ENCODE measurements around the gene FAF2.
A peak's percentile ranks its signal among the peaks of the same experiment; 100 is the strongest.
"Not testable (repeated sequence)": the region's sequence is repeated elsewhere in the genome, so short reads cannot be mapped to it uniquely, and the experiment has no call there.

The FAF2 gene

DNA sequence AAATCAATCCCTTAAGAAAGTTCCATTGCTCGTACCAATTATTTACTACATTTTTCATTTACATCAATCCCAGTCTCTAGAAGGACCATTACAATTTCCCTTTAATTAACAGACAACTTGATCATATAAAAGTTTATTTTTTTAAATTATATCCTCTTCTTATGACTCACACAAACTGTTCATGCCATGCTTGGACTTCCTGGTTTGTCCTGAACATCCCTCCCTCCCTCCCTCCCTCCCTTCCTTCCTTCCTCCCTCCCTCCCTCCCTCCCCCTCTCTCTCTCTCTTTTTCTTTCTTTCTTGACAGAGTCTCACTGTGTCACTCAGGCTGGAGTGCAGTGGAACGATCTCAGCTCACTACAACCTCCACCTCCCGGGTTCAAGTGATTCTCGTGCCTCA is 20.2 kb upstream of the FAF2 start:
- Mint-ChIP-seq H3K27ac (no peak overlapping the region), H3K4me1 (ENCODE audit: low read depth) (peaks cover 5% of the 10 kb centered on the region), H3K27me3 (no peaks in the 10 kb centered on the region), H3K4me3 (no peak overlapping the region), H3K36me3 (ENCODE audit: low read depth) (no peaks in the 10 kb centered on the region), H3K9me3 (peaks cover 5% of the 10 kb centered on the region)
- intact Hi-C loops (cut with micrococcal nuclease) = no loop called here

- H3K27ac Mint-ChIP-seq = no peak overlapping the region
- intact Hi-C loops (cut with micrococcal nuclease) = no loop called here
- no peaks in the 10 kb centered on the region for H3K27me3 Mint-ChIP-seq
Observed at GRCh38 chr5:176429972-176430371, 18.2 kb upstream of the FAF2 start.

GRCh38 chr5:176432707-176433106 is 15.5 kb upstream of the FAF2 start:
- intact Hi-C loops (cut with micrococcal nuclease) = no loop called here
- H3K4me3 Mint-ChIP-seq = no peak overlapping the region
- no peak overlapping the region for H3K27ac Mint-ChIP-seq
- no peaks in the 10 kb centered on the region for H3K27me3 Mint-ChIP-seq
- peaks cover 14% of the 10 kb centered on the region for H3K4me1 Mint-ChIP-seq (ENCODE audit: low read depth)
- no peaks in the 10 kb centered on the region for H3K36me3 Mint-ChIP-seq (ENCODE audit: low read depth)
- no peaks in the 10 kb centered on the region for H3K9me3 Mint-ChIP-seq

More at GRCh38 chr5:176429972-176430371, 18.2 kb upstream of the FAF2 start:
- no peaks in the 10 kb centered on the region for H3K36me3 Mint-ChIP-seq (ENCODE audit: low read depth)
- H3K4me3 Mint-ChIP-seq = no peak overlapping the region
- H3K9me3 Mint-ChIP-seq = peaks cover 5% of the 10 kb centered on the region
- H3K4me1 Mint-ChIP-seq (ENCODE audit: low read depth) = peaks cover 5% of the 10 kb centered on the region

GRCh38 chr5:176436656-176437055 is 11.5 kb upstream of the FAF2 start:
- H3K27ac Mint-ChIP-seq = no peak overlapping the region
- intact Hi-C loops (cut with micrococcal nuclease) = no loop called here

DNA sequence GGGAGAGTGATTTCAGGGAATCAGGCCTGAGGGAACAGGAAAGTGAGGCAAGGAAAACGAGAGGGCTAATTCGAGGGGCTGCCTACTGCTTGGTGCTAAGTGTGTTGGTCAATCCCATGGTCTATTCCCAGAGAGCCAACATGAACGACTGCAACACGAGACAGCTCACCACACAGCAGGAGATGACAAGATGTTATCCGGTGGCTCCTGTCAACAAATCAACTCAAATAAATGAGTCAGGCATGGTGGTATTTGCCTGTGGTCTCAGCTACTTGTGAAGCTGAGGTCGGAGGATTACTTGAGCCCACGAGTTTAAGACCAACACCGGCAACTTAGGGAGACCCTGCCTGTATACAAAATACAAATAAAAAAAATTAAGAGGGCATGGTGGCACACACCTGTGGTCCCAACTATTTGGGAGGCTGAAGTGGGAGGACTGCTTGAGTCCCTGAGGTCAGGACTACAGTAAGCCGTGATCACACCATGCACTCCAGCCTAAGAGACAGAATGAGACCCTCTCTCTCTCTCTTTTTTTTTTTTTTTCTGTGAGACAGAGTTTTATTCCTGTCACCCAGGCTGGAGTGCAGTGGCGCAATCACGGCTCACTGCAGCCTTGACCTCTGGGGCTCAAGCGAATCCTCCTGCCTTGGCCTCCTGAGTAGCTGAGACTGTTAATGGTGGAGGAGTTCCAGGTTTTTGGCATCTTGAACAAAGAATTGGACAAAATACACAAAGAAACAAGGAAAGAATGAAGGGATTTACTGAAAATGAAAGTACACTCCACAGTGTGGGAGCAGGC is 9.0 kb upstream of the FAF2 start:
- Mint-ChIP-seq H3K4me1 (ENCODE audit: low read depth) (peaks cover 9% of the 10 kb centered on the region), H3K27me3 (no peaks in the 10 kb centered on the region), H3K4me3 (no peak overlapping the region), H3K9me3 (no peaks in the 10 kb centered on the region), H3K36me3 (ENCODE audit: low read depth) (no peaks in the 10 kb centered on the region), H3K27ac (no peak overlapping the region)
- intact Hi-C loops (cut with micrococcal nuclease) = no loop called here

More at GRCh38 chr5:176436656-176437055, 11.5 kb upstream of the FAF2 start:
- Mint-ChIP-seq H3K27me3 (no peaks in the 10 kb centered on the region), H3K4me3 (peak overlapping the region; percentile 20), H3K4me1 (ENCODE audit: low read depth) (peaks cover 9% of the 10 kb centered on the region), H3K9me3 (no peaks in the 10 kb centered on the region), H3K36me3 (ENCODE audit: low read depth) (no peaks in the 10 kb centered on the region)

GRCh38 chr5:176440927-176441706 is 7.1 kb upstream of the FAF2 start:
- Mint-ChIP-seq H3K4me3 (no peak overlapping the region), H3K36me3 (ENCODE audit: low read depth) (no peaks in the 10 kb centered on the region), H3K9me3 (no peaks in the 10 kb centered on the region), H3K4me1 (ENCODE audit: low read depth) (peaks cover 13% of the 10 kb centered on the region), H3K27me3 (no peaks in the 10 kb centered on the region), H3K27ac (no peak overlapping the region)
- intact Hi-C loops (cut with micrococcal nuclease) = no loop called here

GRCh38 chr5:176441921-176442323 is 6.3 kb upstream of the FAF2 start:
- H3K9me3 Mint-ChIP-seq = no peaks in the 10 kb centered on the region
- no peak overlapping the region for H3K27ac Mint-ChIP-seq
- intact Hi-C loops (cut with micrococcal nuclease) = no loop called here

GRCh38 chr5:176442911-176443310 is 5.3 kb upstream of the FAF2 start:
- Mint-ChIP-seq H3K4me1 (ENCODE audit: low read depth) (peaks cover 16% of the 10 kb centered on the region), H3K36me3 (ENCODE audit: low read depth) (peaks cover 11% of the 10 kb centered on the region)
- H3K27me3 Mint-ChIP-seq; H3K27ac Mint-ChIP-seq; H3K9me3 Mint-ChIP-seq; H3K4me3 Mint-ChIP-seq; intact Hi-C loops (cut with micrococcal nuclease): not testable (repeated sequence)

More at GRCh38 chr5:176441921-176442323, 6.3 kb upstream of the FAF2 start:
- no peak overlapping the region for H3K4me3 Mint-ChIP-seq
- peaks cover 1% of the 10 kb centered on the region for H3K36me3 Mint-ChIP-seq (ENCODE audit: low read depth)
- H3K4me1 Mint-ChIP-seq (ENCODE audit: low read depth) = peaks cover 15% of the 10 kb centered on the region
- H3K27me3 Mint-ChIP-seq = no peaks in the 10 kb centered on the region

DNA sequence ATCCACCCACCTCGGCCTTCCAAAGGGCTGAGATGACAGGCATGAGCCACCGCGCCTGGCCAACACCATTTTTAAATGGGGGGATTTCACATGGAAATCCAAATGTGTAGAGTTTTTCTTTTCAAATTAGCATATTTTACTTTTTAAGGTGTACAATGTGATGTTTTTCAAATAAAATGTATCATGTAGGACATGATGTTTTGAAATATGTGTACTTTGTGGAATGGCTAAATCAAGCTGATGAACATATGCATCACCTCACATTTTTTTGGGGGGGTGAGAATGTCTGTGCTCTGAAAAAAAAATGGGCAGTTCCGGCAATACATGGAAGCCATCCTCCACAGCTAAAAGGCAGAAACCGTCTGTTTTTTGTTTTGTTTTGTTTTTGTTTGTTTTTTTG is 3.4 kb upstream of the FAF2 start:
- Mint-ChIP-seq H3K9me3 (no peaks in the 10 kb centered on the region), H3K36me3 (ENCODE audit: low read depth) (peaks cover 21% of the 10 kb centered on the region), H3K27ac (no peak overlapping the region), H3K27me3 (no peaks in the 10 kb centered on the region), H3K4me3 (no peak overlapping the region), H3K4me1 (ENCODE audit: low read depth) (peaks cover 25% of the 10 kb centered on the region)
- intact Hi-C loops (cut with micrococcal nuclease) = loop anchor here (5.0 kb wide), 2 partner anchors 82 to 93 kb away; partner anchors contain the start of genes KIAA1191 and RNF44

DNA sequence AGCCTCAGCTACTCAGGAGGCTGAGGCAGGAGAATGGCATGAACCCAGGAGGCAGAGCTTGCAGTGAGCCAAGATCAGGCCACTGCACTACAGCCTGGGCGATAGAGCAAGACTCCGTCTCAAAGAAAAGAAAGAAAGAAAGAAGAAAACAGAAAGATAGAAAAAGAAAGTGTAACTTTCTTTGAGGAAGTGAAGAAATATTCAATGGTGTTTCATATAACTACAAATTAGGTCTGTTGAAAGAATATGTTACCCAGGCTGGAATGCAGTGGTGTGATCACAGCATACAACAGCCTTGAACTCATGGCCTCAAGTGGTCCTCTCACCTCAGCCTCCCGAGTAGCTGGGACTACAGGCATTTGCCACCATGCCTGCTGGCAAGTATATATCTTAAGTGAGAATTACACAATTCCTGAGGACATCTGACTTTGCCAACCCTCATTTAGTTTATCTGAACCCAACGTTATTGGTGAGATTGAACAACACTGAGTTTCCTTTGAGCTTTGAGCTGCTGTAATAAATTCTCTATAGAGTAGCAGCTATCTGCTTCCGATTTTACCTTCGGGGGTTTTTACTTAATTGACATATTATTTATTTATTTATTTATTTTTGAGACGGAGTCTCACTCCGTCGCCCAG is 2.0 kb upstream of the FAF2 start:
- peaks cover 21% of the 10 kb centered on the region for H3K36me3 Mint-ChIP-seq (ENCODE audit: low read depth)
- no peak overlapping the region for H3K4me3 Mint-ChIP-seq
- intact Hi-C loops (cut with micrococcal nuclease) = loop anchor here (5.0 kb wide), 2 partner anchors 84 to 91 kb away; partner anchors contain the start of genes KIAA1191 and RNF44
- H3K27ac Mint-ChIP-seq = no peak overlapping the region
- H3K4me1 Mint-ChIP-seq (ENCODE audit: low read depth) = peaks cover 34% of the 10 kb centered on the region
- H3K9me3 Mint-ChIP-seq = no peaks in the 10 kb centered on the region
- H3K27me3 Mint-ChIP-seq = no peaks in the 10 kb centered on the region

GRCh38 chr5:176446884-176447590 is 1.1 kb upstream of the FAF2 start:
- Mint-ChIP-seq H3K36me3 (ENCODE audit: low read depth) (peaks cover 21% of the 10 kb centered on the region), H3K4me1 (ENCODE audit: low read depth) (peaks cover 34% of the 10 kb centered on the region), H3K27ac (peak overlapping the region; percentile 95), H3K4me3 (peak overlapping the region; percentile 91), H3K27me3 (no peaks in the 10 kb centered on the region), H3K9me3 (no peaks in the 10 kb centered on the region)
- intact Hi-C loops (cut with micrococcal nuclease) = loop anchor here (5.0 kb wide), 2 partner anchors 85 to 90 kb away; partner anchors contain the start of genes KIAA1191 and RNF44

- H3K9me3 Mint-ChIP-seq = no peaks in the 10 kb centered on the region
- H3K36me3 Mint-ChIP-seq (ENCODE audit: low read depth) = peaks cover 26% of the 10 kb centered on the region
- peak overlapping the region; percentile 95 for H3K27ac Mint-ChIP-seq
- intact Hi-C loops (cut with micrococcal nuclease) = loop anchor here (5.0 kb wide), 2 partner anchors 85 to 90 kb away; partner anchors contain the start of genes KIAA1191 and RNF44
- peak overlapping the region; percentile 91 for H3K4me3 Mint-ChIP-seq
- peaks cover 34% of the 10 kb centered on the region for H3K4me1 Mint-ChIP-seq (ENCODE audit: low read depth)
- no peaks in the 10 kb centered on the region for H3K27me3 Mint-ChIP-seq
Observed at GRCh38 chr5:176447591-176447977, 601 bp upstream of the FAF2 start.

DNA sequence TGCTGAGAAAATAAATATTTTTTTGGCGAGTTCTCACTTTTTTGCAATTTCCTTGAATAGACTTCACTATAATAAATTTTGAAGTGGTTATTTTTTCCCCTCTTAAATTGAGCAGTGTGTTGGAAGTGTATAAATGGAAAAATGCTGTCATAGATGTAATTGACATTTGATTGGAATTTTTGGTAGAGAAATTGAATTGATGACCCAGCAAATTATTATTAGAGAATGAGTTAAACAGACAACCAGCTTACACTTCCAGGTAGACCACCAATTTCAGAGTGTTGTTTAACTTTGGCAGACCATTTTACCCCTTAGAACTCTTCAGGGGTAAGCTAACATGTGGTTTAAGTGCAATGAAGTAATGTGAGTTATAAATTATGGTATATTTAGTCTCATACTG is 1.9 kb downstream of the FAF2 start:
- Mint-ChIP-seq H3K27me3 (no peaks in the 10 kb centered on the region), H3K4me1 (ENCODE audit: low read depth) (peaks cover 34% of the 10 kb centered on the region), H3K4me3 (no peak overlapping the region), H3K9me3 (no peaks in the 10 kb centered on the region), H3K27ac (no peak overlapping the region), H3K36me3 (ENCODE audit: low read depth) (peaks cover 46% of the 10 kb centered on the region)
- intact Hi-C loops (cut with micrococcal nuclease) = no loop called here
